BLaER1 treated with 17β-estradiol and CSF1 and Interleukin-3, amounts not matched to agents 10 nM and 100 nM (cell line): ENCODE measurements around the gene SLAIN2.

ENCODE experiments used
- H3K27ac ChIP-seq, 11 experiments: shearing (Covaris generic); formaldehyde crosslinking; 2 replicates each; pipeline ENCODE4 v1.8.1; 2022
- H3K27me3 ChIP-seq, 11 experiments: shearing (Covaris generic); formaldehyde crosslinking; 2 replicates each; pipeline ENCODE4 v1.8.1; 2022
- H3K36me3 ChIP-seq, 11 experiments: shearing (Covaris generic); formaldehyde crosslinking; 2 replicates each; pipeline ENCODE4 v1.8.1; 2022
- H3K4me1 ChIP-seq, 10 experiments: shearing (Covaris generic); formaldehyde crosslinking; 2 replicates each; pipeline ENCODE4 v1.8.1; 2022
- H3K4me2 ChIP-seq, 11 experiments: shearing (Covaris generic); formaldehyde crosslinking; 2 replicates each; pipeline ENCODE4 v1.8.1; 2022
- H3K4me3 ChIP-seq, 10 experiments: shearing (Covaris generic); formaldehyde crosslinking; 2 replicates each; pipeline ENCODE4 v1.8.1; 2022
- H3K9ac ChIP-seq, 11 experiments: shearing (Covaris generic); formaldehyde crosslinking; 2 replicates each; pipeline ENCODE4 v1.8.1; 2022
- H3K9me3 ChIP-seq, 11 experiments: shearing (Covaris generic); formaldehyde crosslinking; replicated peaks in 1 of 11; 2 replicates each; pipeline ENCODE4 v1.8.1; 2022
- H4K20me1 ChIP-seq, 11 experiments: shearing (Covaris generic); formaldehyde crosslinking; 2 replicates each; pipeline ENCODE4 v1.8.1; 2022
- Cebpa-rat ChIP-seq, 11 experiments: shearing (Covaris generic); IDR thresholded peaks; 2 replicates each; pipeline ENCODE4 v1.8.1; 2022

Gene SLAIN2

GRCh38 chr4:48369248-48369647, 27.9 kb downstream of the SLAIN2 start:
- peaks cover 0 to 13% (median 9%) of the 10 kb centered on the region in 11 experiments; a peak in 13 of 22 replicates for H3K9me3 ChIP-seq
- no peak overlapping the region for H3K4me3 ChIP-seq
- TF ChIP-seq Cebpa-rat (IDR thresholded peaks at IDR 0.05): no peak
- H3K36me3 ChIP-seq: peaks cover 8 to 38% (median 26%) of the 10 kb centered on the region in 11 experiments; a peak in 21 of 22 replicates
- H3K4me1 ChIP-seq: peaks cover 0 to 25% (median 10%) of the 10 kb centered on the region in 10 experiments; a peak in 16 of 20 replicates
- H3K27ac ChIP-seq: no peak overlapping the region
- no peak overlapping the region for H3K9ac ChIP-seq
- H4K20me1 ChIP-seq: peaks cover 0 to 71% (median 15%) of the 10 kb centered on the region in 11 experiments; a peak in 12 of 22 replicates
- H3K27me3 ChIP-seq: no peaks in the 10 kb centered on the region
- H3K4me2 ChIP-seq: no peak overlapping the region; a peak in 1 of 22 replicates

GRCh38 chr4:48369771-48370170, 28.4 kb downstream of the SLAIN2 start:
- Histone ChIP-seq H3K27me3 (no peaks in the 10 kb centered on the region), H3K36me3 (peaks cover 10 to 41% (median 31%) of the 10 kb centered on the region in 11 experiments; a peak in 21 of 22 replicates), H4K20me1 (peaks cover 0 to 75% (median 15%) of the 10 kb centered on the region in 11 experiments; a peak in 12 of 22 replicates), H3K4me2 (no peak overlapping the region), H3K27ac (no peak overlapping the region), H3K4me3 (no peak overlapping the region), H3K4me1 (peaks cover 0 to 25% (median 10%) of the 10 kb centered on the region in 10 experiments; a peak in 16 of 20 replicates), H3K9me3 (peaks cover 0 to 10% (median 9%) of the 10 kb centered on the region in 11 experiments; a peak in 13 of 22 replicates), H3K9ac (no peak overlapping the region)
- TF ChIP-seq Cebpa-rat (IDR thresholded peaks at IDR 0.05): no peak

- Histone ChIP-seq H3K36me3 (peaks cover 11 to 46% (median 34%) of the 10 kb centered on the region in 11 experiments; a peak in 21 of 22 replicates), H3K9ac (no peak overlapping the region), H3K4me3 (no peak overlapping the region), H3K9me3 (peaks cover 0 to 5% (median 2%) of the 10 kb centered on the region in 11 experiments; a peak in 11 of 22 replicates), H3K27ac (peak overlapping the region in 1 of 11 experiments; percentile 17; a peak in 1 of 22 replicates), H3K27me3 (no peaks in the 10 kb centered on the region), H4K20me1 (peaks cover 0 to 77% (median 14%) of the 10 kb centered on the region in 11 experiments; a peak in 12 of 22 replicates), H3K4me2 (peak overlapping the region in 5 of 11 experiments; percentile 22 to 32 (median 26); a peak in 7 of 22 replicates), H3K4me1 (peaks cover 0 to 27% (median 11%) of the 10 kb centered on the region in 10 experiments; a peak in 17 of 20 replicates)
- TF ChIP-seq Cebpa-rat (IDR thresholded peaks at IDR 0.05): no peak
These were observed 29.2 kb downstream of the SLAIN2 start for GRCh38 chr4:48370260-48371134.

- no peak overlapping the region for H3K4me3 ChIP-seq
- H3K4me2 ChIP-seq: no peak overlapping the region
- peaks cover 6 to 34% (median 12%) of the 10 kb centered on the region in 10 experiments for H3K4me1 ChIP-seq
- no peaks in the 10 kb centered on the region for H3K9me3 ChIP-seq
- TF ChIP-seq Cebpa-rat (IDR thresholded peaks at IDR 0.05): no peak
- peaks cover 14 to 61% (median 43%) of the 10 kb centered on the region in 11 experiments; a peak in 21 of 22 replicates for H3K36me3 ChIP-seq
- H4K20me1 ChIP-seq: peaks cover 0 to 69% (median 10%) of the 10 kb centered on the region in 11 experiments; a peak in 12 of 22 replicates
- no peaks in the 10 kb centered on the region for H3K27me3 ChIP-seq
- H3K27ac ChIP-seq: no peak overlapping the region
- no peak overlapping the region for H3K9ac ChIP-seq
These were observed 30.9 kb downstream of the SLAIN2 start for GRCh38 chr4:48372272-48372671.

- peaks cover 29 to 96% (median 72%) of the 10 kb centered on the region in 11 experiments for H3K36me3 ChIP-seq
- H3K4me1 ChIP-seq: peaks cover under 1 to 34% (median 13%) of the 10 kb centered on the region in 10 experiments; a peak in 18 of 20 replicates
- peaks cover 0 to 59% (median 0%) of the 10 kb centered on the region in 11 experiments; a peak in 8 of 22 replicates for H4K20me1 ChIP-seq
- TF ChIP-seq Cebpa-rat (IDR thresholded peaks at IDR 0.05): no peak
- H3K4me3 ChIP-seq: no peak overlapping the region
- H3K27me3 ChIP-seq: no peaks in the 10 kb centered on the region
- no peak overlapping the region for H3K9ac ChIP-seq
- peak overlapping the region in 4 of 11 experiments; percentile 24 to 44 (median 28); a peak in 6 of 22 replicates for H3K4me2 ChIP-seq
- no peaks in the 10 kb centered on the region for H3K9me3 ChIP-seq
- H3K27ac ChIP-seq: no peak overlapping the region
These were observed 34.4 kb downstream of the SLAIN2 start for GRCh38 chr4:48375651-48376304.

- H3K4me1 ChIP-seq: peaks cover 0 to 40% (median 15%) of the 10 kb centered on the region in 10 experiments; a peak in 14 of 20 replicates
- no peak overlapping the region for H3K4me3 ChIP-seq
- H4K20me1 ChIP-seq: peaks cover 0 to 49% (median 0%) of the 10 kb centered on the region in 11 experiments; a peak in 6 of 22 replicates
- peak overlapping the region in 4 of 11 experiments; percentile 58 to 66 (median 64); a peak in 5 of 22 replicates for H3K4me2 ChIP-seq
- peaks cover 49 to 98% (median 71%) of the 10 kb centered on the region in 11 experiments for H3K36me3 ChIP-seq
- H3K27ac ChIP-seq: no peak overlapping the region; a peak in 1 of 22 replicates
- no peak overlapping the region for H3K9ac ChIP-seq
- no peaks in the 10 kb centered on the region for H3K9me3 ChIP-seq
- H3K27me3 ChIP-seq: no peaks in the 10 kb centered on the region
- no peak for TF ChIP-seq Cebpa-rat (IDR thresholded peaks at IDR 0.05)
These were observed 38.4 kb downstream of the SLAIN2 start for GRCh38 chr4:48379587-48380180.

- no peak for TF ChIP-seq Cebpa-rat (IDR thresholded peaks at IDR 0.05)
- Histone ChIP-seq H3K36me3 (peaks cover 51 to 98% (median 76%) of the 10 kb centered on the region in 11 experiments), H3K4me3 (no peak overlapping the region), H3K4me2 (peak overlapping the region in 6 of 11 experiments; percentile 21 to 66 (median 60); a peak in 12 of 22 replicates), H3K9me3 (no peaks in the 10 kb centered on the region), H4K20me1 (peaks cover 0 to 40% (median 0%) of the 10 kb centered on the region in 11 experiments; a peak in 6 of 22 replicates), H3K27me3 (no peaks in the 10 kb centered on the region), H3K27ac (peak overlapping the region in 4 of 11 experiments; percentile 0 to 29 (median 14); a peak in 3 of 22 replicates), H3K9ac (peak overlapping the region in 1 of 11 experiments; percentile 39; a peak in 1 of 22 replicates), H3K4me1 (peaks cover 0 to 37% (median 15%) of the 10 kb centered on the region in 10 experiments; a peak in 14 of 20 replicates)
These were observed 39.3 kb downstream of the SLAIN2 start for GRCh38 chr4:48380583-48381167.
